GM19452 (cell line): ENCODE data around the gene RRAS2.

Source experiments
- ATAC-seq: cut with Tn5 transposase; IDR thresholded peaks from one replicate; pipeline ENCODE4 v1.9.1; 2021; ENCODE audit not compliant: unreplicated experiment

Gene RRAS2

DNA sequence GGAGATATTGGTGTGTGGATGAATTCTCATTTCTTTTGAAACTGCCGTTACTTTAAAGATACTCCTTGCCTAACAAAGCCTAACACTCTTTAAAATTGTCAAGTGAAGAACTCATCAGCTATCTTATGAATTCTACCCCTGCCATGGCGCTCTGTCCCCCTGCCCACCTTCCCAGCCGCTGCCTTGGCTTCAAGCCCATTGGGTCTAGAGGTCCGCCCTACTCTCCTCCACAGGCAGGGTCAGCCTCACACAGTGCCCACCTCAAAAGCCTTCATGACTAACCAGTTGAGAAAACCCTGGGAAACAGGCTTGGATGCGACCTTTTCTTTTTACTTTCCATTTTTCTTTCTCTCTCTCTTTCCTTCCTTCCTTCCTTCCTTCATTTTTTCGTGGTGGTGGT is 128.6 kb downstream of the RRAS2 start:
- no peak for ATAC-seq

DNA sequence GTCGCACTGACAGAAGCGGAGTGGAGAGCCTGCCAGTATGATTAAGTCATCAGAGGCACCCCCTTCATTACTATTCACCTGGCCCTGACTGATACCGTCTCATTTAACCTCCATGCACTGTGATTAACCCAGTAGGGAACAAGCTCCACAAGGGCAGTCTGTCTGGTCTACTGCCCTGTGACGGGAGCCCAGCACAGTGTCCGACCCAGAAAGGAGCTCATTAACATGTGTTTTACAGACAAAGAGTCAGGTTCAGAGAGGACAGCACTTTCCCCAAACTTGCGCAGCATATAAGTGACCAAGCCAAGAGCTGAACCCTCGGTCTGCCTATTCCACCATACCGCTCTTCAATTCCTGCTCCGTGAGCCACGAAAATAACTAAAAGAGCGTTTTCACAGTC is 129.5 kb downstream of the RRAS2 start:
- no peak for ATAC-seq

GRCh38 chr11:14228356-14228755 is 130.6 kb downstream of the RRAS2 start:
- ATAC-seq = no peak
